Liver (tissue), 9 donors: ENCODE results near the gene EML3. TPM values are rescaled to one million over a fixed set of nuclear protein-coding genes. Genes with fewer than 3 reads are reported as not detected.

Experiments used
- DNase-seq: peaks from one replicate; pipeline ENCODE4 v3.0.0-alpha.2; 2017; ENCODE audit warnings: low spot score
- H3K27ac ChIP-seq, 2 donors: one replicate each; pipeline ENCODE4 v1.7.0; 2013; ENCODE audit warnings: inconsistent platforms in 2 of 2, low read length in 2 of 2, control low read depth in 1 of 2, low read depth in 1 of 2, mild to moderate bottlenecking in 1 of 2
- H3K27me3 ChIP-seq, 4 donors: one replicate each; pipeline versions ENCODE4 v1.6.1 to v1.7.0; 2013; ENCODE audit warnings: low read length in 3 of 4, inconsistent platforms in 1 of 4, mild to moderate bottlenecking in 1 of 4, moderate library complexity in 1 of 4; ENCODE audit not compliant: control insufficient read depth in 4 of 4, insufficient read depth in 4 of 4
- H3K36me3 ChIP-seq, 4 donors: one replicate each; pipeline versions ENCODE4 v1.6.1 to v1.7.0; 2013; ENCODE audit warnings: low read length in 3 of 4, mild to moderate bottlenecking in 3 of 4, low read depth in 1 of 4, moderate library complexity in 1 of 4; ENCODE audit not compliant: control insufficient read depth in 4 of 4, insufficient read depth in 3 of 4
- H3K4me1 ChIP-seq, 4 donors: one replicate each; pipeline versions ENCODE4 v1.6.1 to v1.7.0; 2013; ENCODE audit warnings: low read length in 3 of 4, mild to moderate bottlenecking in 3 of 4, moderate library complexity in 1 of 4; ENCODE audit not compliant: control insufficient read depth in 4 of 4, insufficient read depth in 4 of 4
- H3K4me3 ChIP-seq, 3 donors: one replicate each; pipeline versions ENCODE4 v1.6.1 to v1.7.0; 2013; ENCODE audit warnings: low read length in 3 of 3, control low read depth in 1 of 3, low read depth in 1 of 3, mild to moderate bottlenecking in 1 of 3
- H3K9ac ChIP-seq, 2 donors: one replicate each; pipeline ENCODE4 v1.7.0; 2013; ENCODE audit warnings: low read length in 2 of 2, mild to moderate bottlenecking in 2 of 2, moderate library complexity in 2 of 2, control low read depth in 1 of 2, low read depth in 1 of 2
- H3K9me3 ChIP-seq, 4 donors: one replicate each; pipeline versions ENCODE4 v1.6.1 to v1.7.0; 2013; ENCODE audit warnings: low read length in 3 of 4; ENCODE audit not compliant: control insufficient read depth in 4 of 4
- EGR1 ChIP-seq, 2 donors: IDR thresholded peaks; 2 replicates each; pipeline ENCODE4 v1.6.1; 2016 to 2018; ENCODE audit warnings: antibody characterized with exemption in 2 of 2, low read depth in 2 of 2
- FOXA2 ChIP-seq: IDR thresholded peaks from 2 replicates; pipeline ENCODE4 v1.6.1; 2016; ENCODE audit warnings: antibody characterized with exemption
- GABPA ChIP-seq, 2 donors: IDR thresholded peaks in 1 of 2; conservative IDR thresholded peaks in 1 of 2; 2 replicates each; pipeline ENCODE4 v1.6.1; 2016; ENCODE audit warnings: antibody characterized with exemption in 2 of 2, mild to moderate bottlenecking in 1 of 2, moderate library complexity in 1 of 2
- JUND ChIP-seq, 2 donors: IDR thresholded peaks; 2 replicates each; pipeline ENCODE4 v1.6.1; 2016; ENCODE audit warnings: antibody characterized with exemption in 2 of 2
- NR2F2 ChIP-seq: IDR thresholded peaks from 2 replicates; pipeline ENCODE4 v1.6.1; 2016; ENCODE audit warnings: antibody characterized with exemption
- REST ChIP-seq: IDR thresholded peaks from 2 replicates; pipeline ENCODE4 v1.6.1; 2016; ENCODE audit warnings: antibody characterized with exemption, mild to moderate bottlenecking
- RXRA ChIP-seq, 2 donors: IDR thresholded peaks; 2 replicates each; pipeline ENCODE4 v1.6.1; 2017 to 2018; ENCODE audit warnings: antibody characterized with exemption in 2 of 2, mild to moderate bottlenecking in 1 of 2
- WGBS: extraction: QIAGEN DNeasy Blood & Tissue Kit; methylation state at CpG from one replicate; pipeline ENCODE4 v1.1.7; 2013; 5-methylcytosine and 5-hydroxymethylcytosine counted together
- polyA plus RNA-seq, 2 donors: library from polyadenylated mRNA; stranded (reverse) in 1 of 2; unstranded in 1 of 2; fragments of 200-250 nt in 1 of 2; fragments of >200 nt in 1 of 2; fragmentation: Nextera tagmentation in 1 of 2; extraction: Ambion mirVana in 1 of 2; gene quantifications; one replicate each; pipeline versions ENCODE4 v1.2.1 to v1.2.3, GENCODE V29; 2013 to 2015
- total RNA-seq, 2 donors: library from RNA; depleted of rRNA; stranded (reverse); fragments of >200 nt; gene quantifications; one replicate each; pipeline ENCODE4 v1.2.3, GENCODE V29; 2014
- TF ChIP-seq, protein P1 (sequence below): IDR thresholded peaks from 2 replicates; pipeline ENCODE4 v1.6.1; 2016; ENCODE audit warnings: antibody characterized with exemption
- TF ChIP-seq, protein P2 (sequence below): IDR thresholded peaks from 2 replicates; pipeline ENCODE4 v1.6.1; 2016; ENCODE audit warnings: antibody characterized with exemption
- donor health status: healthy.
- donor health status: healthy.
- donor health status: healthy.
- donor health status: healthy.
- donor health status: healthy.

The EML3 gene
- total and polyA plus RNA-seq, 4 donors: 6.0 to 19.3 (median 13.6) TPM

- peak overlapping the region; percentile 60 to 75 for H3K27ac ChIP-seq
- no peak for TF ChIP-seq EGR1 (IDR thresholded peaks at IDR 0.05; ENCODE audit: low read depth in 2 of 2)
- TF ChIP-seq REST: no peak
- no peak for TF ChIP-seq FOXA2
- TF ChIP-seq RXRA (IDR thresholded peaks at IDR 0.05): no peak
- TF ChIP-seq, protein P1, sequence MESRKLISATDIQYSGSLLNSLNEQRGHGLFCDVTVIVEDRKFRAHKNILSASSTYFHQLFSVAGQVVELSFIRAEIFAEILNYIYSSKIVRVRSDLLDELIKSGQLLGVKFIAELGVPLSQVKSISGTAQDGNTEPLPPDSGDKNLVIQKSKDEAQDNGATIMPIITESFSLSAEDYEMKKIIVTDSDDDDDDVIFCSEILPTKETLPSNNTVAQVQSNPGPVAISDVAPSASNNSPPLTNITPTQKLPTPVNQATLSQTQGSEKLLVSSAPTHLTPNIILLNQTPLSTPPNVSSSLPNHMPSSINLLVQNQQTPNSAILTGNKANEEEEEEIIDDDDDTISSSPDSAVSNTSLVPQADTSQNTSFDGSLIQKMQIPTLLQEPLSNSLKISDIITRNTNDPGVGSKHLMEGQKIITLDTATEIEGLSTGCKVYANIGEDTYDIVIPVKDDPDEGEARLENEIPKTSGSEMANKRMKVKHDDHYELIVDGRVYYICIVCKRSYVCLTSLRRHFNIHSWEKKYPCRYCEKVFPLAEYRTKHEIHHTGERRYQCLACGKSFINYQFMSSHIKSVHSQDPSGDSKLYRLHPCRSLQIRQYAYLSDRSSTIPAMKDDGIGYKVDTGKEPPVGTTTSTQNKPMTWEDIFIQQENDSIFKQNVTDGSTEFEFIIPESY: no peak
- TF ChIP-seq, protein P2, sequence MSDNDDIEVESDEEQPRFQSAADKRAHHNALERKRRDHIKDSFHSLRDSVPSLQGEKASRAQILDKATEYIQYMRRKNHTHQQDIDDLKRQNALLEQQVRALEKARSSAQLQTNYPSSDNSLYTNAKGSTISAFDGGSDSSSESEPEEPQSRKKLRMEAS: no peak
- no peak overlapping the region for H3K4me3 ChIP-seq
- H3K9me3 ChIP-seq: no peaks in the 10 kb centered on the region
- DNase-seq: no peak
- H3K36me3 ChIP-seq: peaks cover 5 to 24% (median 15%) of the 10 kb centered on the region in 4 donors
- no peak overlapping the region for H3K9ac ChIP-seq
- peaks cover 6 to 53% (median 41%) of the 10 kb centered on the region in 4 donors for H3K4me1 ChIP-seq
- WGBS: 70% methylated on average over 3 of the region's 3 CpGs
- no peaks in the 10 kb centered on the region for H3K27me3 ChIP-seq
Observed at GRCh38 chr11:62556875-62557631, 55.5 kb downstream of the EML3 start.

- Histone ChIP-seq H3K9me3 (no peaks in the 10 kb centered on the region), H3K36me3 (peaks cover 4 to 19% (median 15%) of the 10 kb centered on the region in 4 donors), H3K9ac (no peak overlapping the region), H3K4me1 (peaks cover 9 to 60% (median 44%) of the 10 kb centered on the region in 4 donors), H3K27ac (peak overlapping the region; percentile 60 to 75), H3K27me3 (no peaks in the 10 kb centered on the region), H3K4me3 (no peak overlapping the region)
- TF ChIP-seq JUND (IDR thresholded peaks at IDR 0.05) (peak; percentile 68 to 78), GABPA (IDR thresholded peaks at IDR 0.05 in 1 of 2, conservative IDR thresholded peaks at IDR 0.05 in 1 of 2) (no peak), NR2F2 (peak; percentile 16)
- DNase-seq: no peak
- 55% methylated on average over 14 of the region's 14 CpGs for WGBS
Observed at GRCh38 chr11:62556108-62556874, 56.3 kb downstream of the EML3 start.
